ENCODE data around the gene CREB3L2.
A peak's percentile ranks its signal among the peaks of the same experiment; 100 is the strongest.

CREB3L2 gene

DNA sequence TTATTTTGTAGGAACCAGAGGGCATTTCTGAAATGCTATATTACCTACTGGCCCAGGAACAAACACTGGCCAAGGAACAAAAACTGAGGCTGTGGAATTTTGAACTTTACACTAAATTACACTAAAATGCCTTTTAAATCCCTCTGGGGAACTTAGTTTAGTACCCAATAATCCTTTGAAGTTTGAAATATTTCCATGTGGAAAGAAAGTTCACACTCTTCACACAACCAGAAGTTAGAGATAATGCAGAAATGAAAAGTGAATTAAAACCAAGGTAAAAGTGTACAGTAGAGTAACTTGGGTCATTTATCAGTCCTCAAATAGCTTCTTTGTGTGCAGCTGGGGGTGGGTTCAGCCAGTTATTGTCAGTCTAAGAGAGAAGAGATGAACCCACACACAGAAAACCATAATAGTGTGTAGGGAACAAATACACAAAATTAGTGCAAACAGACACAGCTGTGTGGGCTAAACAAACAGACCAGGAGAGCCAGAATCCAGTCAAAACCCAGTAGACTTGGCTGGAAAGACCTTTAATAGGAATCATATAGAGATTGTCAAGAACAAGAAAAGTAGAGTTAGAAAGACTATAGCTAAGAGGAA, 108.6 kb downstream of the CREB3L2 start:
- no peak for DNase-seq

DNA sequence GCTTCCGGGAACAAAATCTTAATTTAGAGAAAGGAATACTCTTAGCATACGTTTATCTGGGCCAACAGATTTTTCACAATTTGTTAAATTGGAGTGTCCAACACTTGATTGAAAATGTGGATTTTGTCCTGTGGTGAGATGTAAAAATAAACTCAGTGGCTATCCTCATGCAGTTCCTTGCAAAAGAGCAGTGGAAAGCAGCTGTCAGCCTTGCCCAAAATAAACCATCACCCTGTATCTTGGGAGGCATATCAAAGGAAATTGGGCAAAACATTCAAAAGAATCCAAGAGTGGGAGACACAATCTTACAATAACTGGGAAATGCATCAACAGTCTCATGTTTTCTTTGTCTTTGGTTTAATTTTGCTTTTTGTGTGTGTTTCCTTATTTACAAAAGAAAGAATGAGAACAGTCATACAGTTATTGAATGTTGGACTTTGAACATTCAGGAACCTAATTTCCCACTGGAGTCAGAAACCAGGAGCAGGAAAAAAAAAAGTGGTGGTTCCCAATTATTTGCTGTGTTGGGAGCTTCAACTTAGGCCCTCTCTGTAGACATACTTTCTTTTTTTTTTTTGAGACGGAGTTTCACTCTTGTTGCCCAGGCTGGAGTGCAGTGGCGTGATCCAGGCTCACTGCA, 110.8 kb downstream of the CREB3L2 start:
- no peak for DNase-seq

DNA sequence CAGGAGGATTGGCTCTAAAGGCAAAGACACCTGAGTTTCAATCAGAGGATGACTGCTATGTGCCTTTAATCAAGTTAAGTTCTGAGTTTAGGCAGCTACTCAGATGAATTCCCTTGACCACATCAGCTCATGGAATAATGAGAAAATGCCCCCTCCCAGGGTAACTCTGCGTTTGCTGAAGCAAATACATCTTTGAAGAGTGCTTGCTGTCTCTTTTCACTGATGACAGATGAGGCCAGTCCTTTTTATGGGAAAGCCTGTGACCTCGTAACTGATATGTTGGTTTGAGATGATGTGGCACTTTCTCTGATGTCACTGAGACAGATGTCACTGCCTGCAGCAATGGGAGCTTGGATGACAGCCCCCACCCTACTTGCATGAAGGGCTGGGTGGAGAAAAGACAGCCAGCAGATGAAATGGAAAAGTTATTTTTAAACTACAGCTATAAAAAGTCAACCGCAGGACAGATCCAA, 111.4 kb downstream of the CREB3L2 start:
- peak in 2 of 3 donors; percentile 3 to 51 for DNase-seq

DNA sequence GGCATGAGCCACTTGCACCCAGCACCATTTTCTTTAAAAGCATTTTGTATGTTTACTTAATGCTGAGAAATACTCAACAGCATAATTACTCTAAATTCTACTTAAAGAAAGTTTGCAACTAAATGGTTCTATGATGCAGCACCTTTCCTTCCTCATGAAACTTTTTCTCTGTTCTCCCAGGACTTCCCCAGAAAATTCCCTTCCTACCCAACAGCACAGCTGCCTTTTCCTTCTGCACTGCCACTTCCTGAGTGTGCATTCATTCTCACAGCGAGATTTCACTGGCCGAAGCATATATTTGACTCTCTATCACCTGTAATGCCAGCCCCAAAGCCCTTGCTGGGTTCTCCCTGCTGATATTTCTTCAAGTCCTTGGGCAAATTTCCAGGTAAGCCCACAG, 113.6 kb downstream of the CREB3L2 start:
- DNase-seq: peak; percentile 68 to 80 (median 71)

DNA sequence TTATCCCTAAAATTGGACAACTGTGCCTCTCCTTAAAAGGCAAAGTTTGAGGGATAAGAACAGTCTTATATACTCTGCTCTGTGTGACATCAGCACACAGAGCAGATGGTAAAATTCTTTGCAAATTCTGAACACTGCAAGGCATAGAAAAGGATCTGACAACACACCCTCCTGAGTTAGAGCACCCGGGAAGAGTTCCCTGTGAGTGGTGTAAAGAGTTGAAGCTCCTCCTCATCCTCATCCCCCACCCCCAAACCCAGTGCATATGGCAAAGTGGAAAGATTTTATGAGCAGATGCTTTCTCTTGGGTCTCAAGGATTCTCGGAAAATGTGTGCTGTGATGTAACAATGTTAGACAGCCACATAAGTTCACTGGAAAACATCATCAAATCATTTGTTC, 115.1 kb downstream of the CREB3L2 start:
- no peak for DNase-seq

DNA sequence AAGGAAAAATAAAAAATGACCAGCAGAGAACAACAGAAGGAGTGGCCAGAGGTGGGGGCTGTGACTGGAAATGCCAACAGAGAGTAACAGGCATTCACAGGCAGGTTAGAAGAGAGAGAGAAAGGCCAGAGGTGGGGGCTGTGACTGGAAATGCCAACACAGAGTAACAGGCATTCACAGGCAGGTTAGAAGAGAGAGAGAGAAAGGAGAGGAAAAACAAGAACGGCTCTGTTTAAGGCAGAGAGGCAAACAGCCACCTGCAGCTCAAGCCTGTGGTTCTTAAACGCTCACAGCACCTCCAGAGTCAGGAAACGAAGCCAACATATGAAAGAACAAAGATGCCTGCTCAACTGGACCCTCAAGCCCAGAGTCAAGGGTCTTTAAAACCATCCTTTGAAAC, 115.6 kb downstream of the CREB3L2 start:
- no peak for DNase-seq

DNA sequence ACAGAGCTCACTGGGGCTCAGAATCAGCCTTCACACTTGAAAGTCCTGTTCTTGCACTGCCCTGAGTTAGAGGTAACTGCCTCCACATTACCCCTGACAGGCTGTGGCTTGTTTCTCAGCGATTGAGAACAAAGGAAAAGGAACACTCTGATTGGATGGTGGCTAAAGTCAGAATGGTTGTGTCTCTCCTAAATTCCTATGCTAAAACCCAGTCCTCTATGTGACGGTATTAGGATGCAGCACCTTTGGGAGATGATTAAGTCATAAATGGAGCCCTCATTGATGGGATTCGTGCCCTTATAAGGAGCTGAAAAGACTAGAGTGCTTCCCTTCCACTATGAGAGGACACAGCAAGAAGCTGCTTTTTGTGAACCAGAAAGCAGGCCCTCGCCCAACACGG, 116.2 kb downstream of the CREB3L2 start:
- DNase-seq: no peak

DNA sequence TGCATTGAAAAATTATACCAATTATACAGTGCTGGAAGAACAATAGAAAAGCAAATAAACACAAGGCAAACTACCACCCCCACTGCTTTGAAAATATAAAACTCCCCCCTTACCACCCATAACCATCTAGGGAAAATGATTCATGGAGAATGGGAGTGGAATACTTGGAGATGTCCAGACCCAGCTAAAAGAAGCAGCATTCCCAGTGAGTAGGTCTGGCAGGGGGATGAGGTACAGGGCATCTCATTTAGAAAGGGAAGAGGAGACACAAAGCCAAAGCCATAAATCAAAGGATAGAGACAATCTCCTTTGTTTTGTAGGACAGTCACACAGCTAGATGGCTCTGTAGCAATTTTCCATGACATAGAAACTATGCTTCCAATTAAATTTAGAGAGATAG, 119.1 kb downstream of the CREB3L2 start:
- DNase-seq: no peak

DNA sequence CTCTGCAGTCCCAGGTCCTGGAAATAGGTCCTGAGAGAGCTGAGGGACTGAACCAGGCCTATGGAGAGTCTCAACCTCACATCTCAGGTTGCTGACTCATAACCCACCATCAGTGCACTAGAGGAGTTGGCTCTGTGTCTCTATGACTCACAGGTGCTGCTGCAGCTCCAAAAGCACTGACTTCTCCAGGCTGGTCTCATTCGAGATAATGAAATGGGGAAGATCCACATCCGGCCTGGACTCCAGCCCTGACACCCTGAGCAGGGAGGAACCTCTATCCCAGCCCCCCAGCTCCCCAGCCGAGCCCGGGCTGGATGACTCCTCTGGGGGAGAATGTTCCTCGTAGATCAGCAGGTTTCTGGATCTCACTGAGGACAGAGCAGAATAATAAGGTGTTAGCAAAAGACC, 119.6 kb downstream of the CREB3L2 start:
- peak in 1 of 3 donors; percentile 13 for DNase-seq

DNA sequence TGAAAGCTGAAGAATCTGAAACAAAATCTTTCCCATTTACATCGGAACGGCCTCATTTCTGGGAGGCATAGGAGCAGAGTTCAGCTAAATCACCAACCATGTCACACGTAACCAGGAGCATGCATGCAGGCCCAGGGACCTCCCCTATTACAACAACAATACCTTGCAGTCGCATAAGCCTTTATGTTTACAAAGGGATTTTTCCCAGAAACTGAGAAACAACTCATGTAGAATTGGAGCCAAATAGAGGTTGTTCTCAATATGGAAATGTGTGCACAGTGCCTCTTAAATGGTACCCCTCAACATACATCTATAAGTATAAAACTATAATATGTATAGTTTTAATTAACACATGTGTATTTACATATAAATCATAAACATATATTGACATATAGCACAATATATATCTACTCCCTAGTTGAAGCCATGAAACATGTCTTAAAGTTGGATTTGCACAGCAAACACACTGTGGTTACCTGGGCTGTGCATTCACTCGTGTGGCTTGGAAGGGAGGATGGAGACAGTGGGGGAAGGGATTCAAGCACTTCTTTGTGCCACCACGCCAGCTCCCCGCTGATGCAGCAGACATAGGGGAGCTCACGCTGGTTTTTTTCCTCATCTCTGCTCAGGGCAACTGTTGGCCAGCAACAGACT, 120.2 kb downstream of the CREB3L2 start:
- DNase-seq: no peak

DNA sequence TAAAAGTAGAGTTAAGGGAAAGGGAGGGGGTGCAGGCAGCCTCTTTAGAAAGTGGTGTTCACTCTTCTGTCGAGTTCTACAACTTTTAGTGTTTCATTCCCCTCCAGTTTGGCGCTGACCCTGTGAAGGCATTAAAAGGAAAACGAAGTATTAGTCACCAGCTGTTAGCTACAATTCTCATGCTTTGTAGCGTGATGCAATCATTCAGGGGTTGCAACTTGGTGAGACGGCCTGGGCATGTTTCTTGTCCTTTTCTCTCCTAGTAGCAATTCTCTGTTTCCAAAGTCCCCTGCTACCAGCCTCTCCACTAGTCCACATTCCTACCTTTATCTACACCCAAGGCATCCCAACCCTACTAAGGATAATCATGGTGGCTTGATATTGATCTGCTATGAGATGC, 121.5 kb downstream of the CREB3L2 start:
- peak in 2 of 3 donors; percentile 20 to 34 for DNase-seq

DNA sequence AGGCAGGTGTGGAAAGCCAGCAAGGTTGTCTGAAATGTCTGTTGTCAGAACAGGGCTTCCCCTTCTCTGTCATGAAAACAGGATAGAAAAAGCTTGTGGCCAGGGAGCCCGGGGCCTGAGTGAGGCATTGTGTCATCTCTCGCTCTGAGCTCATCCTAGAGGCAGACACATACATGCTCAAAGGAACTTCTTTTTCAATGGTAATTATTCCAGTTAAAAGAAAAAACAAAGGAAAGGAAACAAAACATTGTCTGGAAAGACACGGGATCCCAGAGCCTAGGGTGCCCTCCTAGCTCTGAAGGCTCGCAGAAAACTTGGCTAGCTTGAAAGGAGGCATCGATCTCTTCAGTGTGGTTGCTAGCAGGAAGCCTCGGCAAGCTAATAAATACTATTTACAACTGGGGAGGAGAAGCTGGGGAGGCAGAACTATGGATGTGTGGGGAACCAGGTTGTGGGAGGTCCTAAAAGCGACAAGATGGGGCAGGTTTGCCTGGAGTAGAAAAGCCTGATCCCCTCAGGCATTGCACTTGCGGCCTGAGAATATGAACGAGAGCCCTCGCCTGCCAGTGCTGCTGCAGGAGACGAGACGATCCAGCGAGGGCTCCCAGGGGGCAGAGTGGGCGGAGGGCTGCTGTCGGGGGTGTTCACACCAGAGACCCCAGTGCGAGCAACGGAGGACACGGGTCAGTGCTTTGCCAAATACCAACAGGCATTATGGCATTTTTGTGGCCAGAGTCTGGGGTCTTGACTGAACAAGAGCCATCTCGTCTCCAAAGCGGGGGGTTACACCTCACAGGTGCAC, 122.3 kb downstream of the CREB3L2 start:
- DNase-seq: peak in 2 of 3 donors; percentile 19 to 32

DNA sequence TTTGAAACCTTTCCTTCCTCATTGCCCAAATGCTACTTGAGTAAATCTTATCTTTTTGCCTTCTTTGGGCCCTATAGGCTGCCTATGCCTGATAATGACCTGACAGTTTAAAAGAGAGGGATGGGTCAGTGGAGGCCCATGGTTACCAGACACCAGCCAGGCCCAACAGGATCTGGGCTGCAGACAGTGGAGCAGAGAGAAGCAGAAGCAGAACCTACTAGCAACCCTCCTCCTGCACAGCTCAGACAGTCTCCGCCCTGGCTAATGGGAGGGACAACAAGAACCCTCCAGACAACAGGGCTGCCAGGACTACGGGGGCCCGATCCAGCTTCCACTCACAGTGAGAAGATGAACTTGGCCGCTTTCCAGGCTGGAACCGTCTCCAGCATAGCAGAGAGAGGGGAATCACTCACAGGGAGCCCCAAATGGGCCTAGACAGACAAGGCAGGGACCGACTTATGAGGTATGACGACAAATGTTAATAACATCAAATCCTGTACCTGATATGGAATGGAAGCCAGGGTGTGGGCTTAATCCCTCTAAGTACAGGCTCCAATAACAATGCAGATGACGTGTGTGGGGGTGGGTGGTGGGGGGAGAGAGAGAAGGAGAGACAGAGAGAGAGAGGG, 123.4 kb downstream of the CREB3L2 start:
- no peak for DNase-seq

DNA sequence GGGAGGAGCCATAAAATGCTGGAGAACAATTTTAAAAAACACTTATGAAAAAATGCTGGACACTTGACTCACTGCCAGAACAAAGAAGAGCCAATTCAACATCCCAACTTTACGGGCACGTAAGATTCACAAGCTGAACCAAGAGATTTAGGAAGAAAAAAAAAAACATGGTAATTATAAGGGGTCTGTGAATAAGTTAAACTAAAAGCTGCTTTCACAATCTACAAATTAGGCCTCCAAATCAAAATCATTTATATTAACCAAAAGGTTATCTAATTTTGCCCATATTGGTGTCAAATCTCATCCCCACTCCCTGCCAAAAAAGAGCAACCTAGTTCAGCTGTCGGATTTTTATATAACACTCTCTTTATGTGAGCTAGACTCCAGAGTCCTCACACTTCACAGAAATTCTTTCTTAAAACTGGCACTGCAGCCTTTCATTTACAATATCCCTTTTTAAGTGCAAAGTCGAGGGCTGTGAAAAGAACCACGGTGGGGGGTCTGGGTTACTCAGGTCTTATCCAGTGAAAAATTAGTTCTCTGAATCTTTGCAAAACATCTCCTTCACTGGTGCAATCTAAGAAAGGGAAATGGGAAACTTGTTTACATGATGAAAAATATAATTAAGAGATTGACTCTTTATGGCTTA, 124.7 kb downstream of the CREB3L2 start:
- no peak for DNase-seq

DNA sequence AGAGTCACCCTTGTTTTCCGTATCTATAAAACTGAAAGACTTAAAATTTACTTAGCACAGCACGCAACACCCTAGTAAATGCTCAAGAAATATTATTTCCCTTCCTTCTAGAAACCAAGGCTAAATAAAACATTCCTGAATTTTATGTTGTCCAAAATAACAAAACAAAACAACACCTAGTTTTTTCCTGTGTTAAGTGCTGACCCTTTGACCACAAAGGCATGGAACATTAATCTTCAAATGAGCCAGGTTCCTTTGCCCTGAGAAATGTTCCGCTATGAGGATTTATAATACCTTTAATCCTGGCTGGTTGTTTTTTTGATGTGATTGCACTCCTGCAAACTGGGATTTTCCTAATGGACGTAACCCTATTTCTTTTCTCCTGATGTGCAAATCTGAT, 126.1 kb downstream of the CREB3L2 start:
- no peak for DNase-seq

DNA sequence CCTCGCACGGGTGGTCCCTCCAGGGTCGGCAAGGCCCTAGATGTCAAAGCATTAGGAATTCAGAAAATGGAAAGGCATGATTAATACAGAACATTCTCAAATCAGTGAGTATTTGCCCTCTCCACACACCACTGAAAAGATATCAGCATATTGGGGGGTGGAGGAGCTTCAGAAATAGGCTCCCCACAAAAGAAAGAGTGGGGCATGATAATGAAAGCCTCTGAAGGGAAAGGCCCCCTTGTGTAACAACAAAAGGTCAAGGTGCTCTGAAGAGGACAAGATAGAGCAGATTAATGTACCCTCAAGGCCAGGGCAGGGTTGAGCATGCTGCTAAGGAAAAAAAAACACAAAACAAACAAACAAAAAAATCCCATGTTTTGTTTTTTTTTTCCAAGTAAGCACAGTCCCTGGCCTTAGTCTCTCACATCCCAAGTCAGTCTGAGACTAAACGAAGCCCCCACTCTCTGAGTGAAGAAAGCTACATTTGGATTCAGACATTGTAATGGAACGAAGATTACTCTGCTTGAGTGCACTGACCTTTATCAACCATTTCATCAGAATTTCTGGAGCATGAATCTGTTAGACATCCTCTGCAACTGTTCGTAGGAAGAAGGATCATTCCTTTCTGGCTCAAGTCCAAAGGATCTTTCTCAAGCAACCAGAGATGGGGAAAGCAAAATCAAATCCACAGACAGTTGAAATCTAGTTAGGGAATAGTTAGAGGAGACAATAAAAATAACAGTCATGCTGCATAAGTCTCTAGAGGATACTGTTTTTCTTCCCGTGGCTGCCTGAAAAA, 127.7 kb downstream of the CREB3L2 start:
- DNase-seq: no peak

DNA sequence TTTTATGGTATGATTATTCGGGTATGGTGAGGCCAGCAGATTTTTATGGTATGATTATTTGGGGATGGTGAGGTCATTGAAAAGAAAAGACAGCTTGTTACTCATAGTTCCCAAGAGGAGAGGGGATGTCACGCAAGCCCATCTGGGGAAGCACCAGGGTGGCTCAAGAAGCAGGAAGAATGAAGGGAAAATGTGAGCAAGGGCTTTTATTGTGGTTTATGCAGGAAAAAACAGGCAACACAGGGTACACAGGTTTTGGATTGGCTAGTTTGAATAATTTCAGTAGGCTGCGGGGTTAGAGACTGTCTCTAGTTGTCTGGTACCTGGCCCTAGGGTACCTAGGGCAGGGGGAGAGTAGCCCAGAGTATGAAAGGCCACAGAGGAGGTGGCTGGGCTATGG, 128.4 kb downstream of the CREB3L2 start:
- peak; percentile 30 to 66 (median 50) for DNase-seq

DNA sequence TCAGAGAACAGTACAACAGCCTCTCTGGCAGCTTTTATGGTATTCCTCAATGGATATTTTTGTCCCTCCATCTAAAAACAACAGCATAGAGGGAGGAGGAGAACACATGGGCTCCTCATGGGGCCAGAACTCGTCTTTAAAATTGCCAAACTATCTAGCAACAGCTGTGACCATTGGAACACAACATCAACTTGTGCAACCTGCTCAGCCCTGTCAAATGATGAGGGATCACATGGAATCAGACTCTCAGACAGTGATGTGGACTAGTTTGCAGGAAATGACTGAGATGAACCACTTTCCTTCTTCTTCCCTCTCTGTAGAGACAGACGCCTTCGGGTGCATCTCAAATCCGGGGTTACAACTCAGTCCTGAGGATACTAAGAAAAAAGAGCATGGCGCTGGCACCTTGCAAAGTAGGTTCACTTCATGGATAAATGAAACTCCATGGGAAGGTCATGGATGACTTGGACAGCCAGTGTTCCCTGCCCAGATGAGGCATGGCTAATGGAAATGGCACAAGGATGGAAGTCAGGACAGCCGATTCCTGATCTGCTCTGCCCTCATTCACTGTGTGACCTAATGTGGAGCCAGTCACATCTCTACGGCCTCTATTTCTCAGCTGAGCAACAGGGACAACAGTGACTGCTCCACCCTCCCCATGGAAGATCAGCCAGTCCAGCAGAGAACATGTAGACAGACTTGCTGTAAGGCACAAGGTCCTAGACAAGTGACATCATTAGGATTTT, 130.5 kb downstream of the CREB3L2 start:
- DNase-seq: peak in 1 of 3 donors; percentile 33

DNA sequence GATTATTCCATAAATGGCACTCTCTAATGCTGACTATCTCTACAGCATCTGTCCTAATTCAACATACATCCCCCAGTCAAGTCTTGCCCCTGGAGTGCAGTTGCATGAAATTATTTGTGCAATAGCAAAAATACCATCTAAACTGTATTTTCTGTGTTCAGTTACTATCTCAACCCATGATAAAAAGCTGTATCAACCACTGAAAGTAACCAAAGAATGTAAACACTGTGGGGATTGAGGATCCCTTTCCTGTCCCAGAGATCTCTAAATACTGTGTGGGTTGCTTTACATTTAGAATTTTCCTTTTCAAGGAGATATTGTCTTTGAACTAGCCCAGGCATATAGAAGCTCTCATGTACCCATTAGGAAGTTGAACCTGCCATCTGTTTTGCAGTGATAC, 131.2 kb downstream of the CREB3L2 start:
- no peak for DNase-seq

DNA sequence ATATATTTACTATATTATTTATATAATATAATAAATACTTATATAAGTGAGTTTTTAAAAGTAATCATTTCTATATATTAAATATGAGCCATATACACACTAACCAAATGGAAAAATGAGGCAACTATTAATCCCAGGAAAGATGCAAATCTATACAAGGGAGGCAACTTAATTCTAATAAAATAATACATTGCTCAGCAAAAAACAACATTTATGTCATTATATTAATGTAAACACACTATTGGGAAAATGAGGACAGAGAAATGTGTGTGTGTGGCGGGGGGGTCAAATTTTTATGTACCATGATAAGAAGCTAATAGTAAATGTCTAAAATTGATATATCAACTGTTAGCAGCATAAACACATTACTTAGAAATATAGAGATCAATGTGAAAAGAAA, 131.8 kb downstream of the CREB3L2 start:
- DNase-seq: no peak

DNA sequence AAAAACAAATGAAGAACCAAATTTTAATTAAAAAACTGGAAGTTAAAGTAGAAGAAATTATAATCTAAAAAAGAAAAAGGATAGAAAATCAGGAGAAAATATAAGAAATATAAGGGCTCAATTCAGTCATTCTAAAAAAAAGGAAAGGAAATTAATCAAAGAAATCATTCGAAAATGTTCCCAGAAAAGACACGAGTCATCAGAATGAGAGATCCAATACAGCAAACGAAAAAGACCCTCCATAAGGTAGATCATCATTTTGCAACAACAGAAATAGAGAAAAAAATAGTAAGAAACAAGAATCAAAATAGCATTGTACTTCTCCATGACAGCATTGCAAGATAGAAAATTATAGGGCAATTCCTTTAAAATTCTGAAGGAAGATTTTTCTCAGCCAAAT, 132.6 kb downstream of the CREB3L2 start:
- DNase-seq: no peak

Data from suppressor macrophage treated with lipopolysaccharide for 1 hour (primary cell).